Head of caudate nucleus (tissue), 42 donors: ENCODE data around the gene PGAP1.

Experiments
- DNase-seq, 42 donors: peaks; one replicate each; pipeline versions ENCODE4 v3.0.0 to v3.0.0-alpha.2; 2020 to 2021; ENCODE audit warnings: mixed read lengths in 7 of 42
- intact Hi-C: fragments of 100-400 bp; cut with DNase I; formaldehyde crosslinking; loops from one replicate; pipeline ENCODE4 v1.15.0; 2022

The PGAP1 gene

GRCh38 chr2:196926562-196927375 lies at the start of gene PGAP1:
PGAP1 (minus strand) TSS chr2:196926707; CDS start chr2:196926616, 91 bp downstream.
- DNase-seq: peak; percentile 73 to 95 (median 90)
- intact Hi-C loops: loop anchor here (10.0 kb wide), 2 partner anchors 58 to 148 kb away; no protein-coding TSS in a partner anchor

- intact Hi-C loops: no loop called here
- no peak for DNase-seq
Observed at GRCh38 chr2:196974970-196975369, 48.5 kb upstream of the PGAP1 start.

- intact Hi-C loops: no loop called here
- DNase-seq: no peak
Observed at GRCh38 chr2:196971574-196972279, 45.2 kb upstream of the PGAP1 start.

GRCh38 chr2:196970099-196970498 lies 43.6 kb upstream of the PGAP1 start:
- intact Hi-C loops: no loop called here
- no peak for DNase-seq

GRCh38 chr2:196968516-196968915 lies 42.0 kb upstream of the PGAP1 start:
- no peak for DNase-seq
- intact Hi-C loops: no loop called here

- intact Hi-C loops: no loop called here
Observed at GRCh38 chr2:196967775-196968174, 41.3 kb upstream of the PGAP1 start.

GRCh38 chr2:196967116-196967515 lies 40.6 kb upstream of the PGAP1 start:
- DNase-seq: peak in 6 of 42 donors; percentile 9 to 41 (median 17)
- intact Hi-C loops: no loop called here

More at GRCh38 chr2:196967775-196968174, 41.3 kb upstream of the PGAP1 start:
- no peak for DNase-seq

GRCh38 chr2:196966061-196966460 lies 39.6 kb upstream of the PGAP1 start:
- no peak for DNase-seq
- intact Hi-C loops: no loop called here

- DNase-seq: no peak
- intact Hi-C loops: no loop called here
Observed at GRCh38 chr2:196965651-196966050, 39.1 kb upstream of the PGAP1 start.

- intact Hi-C loops: no loop called here
- DNase-seq: no peak
Observed at GRCh38 chr2:196963961-196964360, 37.5 kb upstream of the PGAP1 start.

GRCh38 chr2:196963043-196963442 lies 36.5 kb upstream of the PGAP1 start:
- intact Hi-C loops: no loop called here
- DNase-seq: no peak

GRCh38 chr2:196962325-196962724 lies 35.8 kb upstream of the PGAP1 start:
- DNase-seq: no peak
- intact Hi-C loops: no loop called here

- no peak for DNase-seq
- intact Hi-C loops: no loop called here
Observed at GRCh38 chr2:196961889-196962288, 35.4 kb upstream of the PGAP1 start.

GRCh38 chr2:196959734-196960338 lies 33.3 kb upstream of the PGAP1 start:
- DNase-seq: no peak
- intact Hi-C loops: no loop called here

- intact Hi-C loops: no loop called here
Observed at GRCh38 chr2:196959281-196959680, 32.8 kb upstream of the PGAP1 start.

GRCh38 chr2:196957881-196958525 lies 31.5 kb upstream of the PGAP1 start:
- intact Hi-C loops: no loop called here
- DNase-seq: no peak

More at GRCh38 chr2:196959281-196959680, 32.8 kb upstream of the PGAP1 start:
- DNase-seq: no peak

GRCh38 chr2:196957442-196957841 lies 30.9 kb upstream of the PGAP1 start:
- intact Hi-C loops: no loop called here
- DNase-seq: no peak

- intact Hi-C loops: no loop called here
- DNase-seq: no peak
Observed at GRCh38 chr2:196956069-196956468, 29.6 kb upstream of the PGAP1 start.

- intact Hi-C loops: no loop called here
- no peak for DNase-seq
Observed at GRCh38 chr2:196955036-196955435, 28.5 kb upstream of the PGAP1 start.

GRCh38 chr2:196954001-196954400 lies 27.5 kb upstream of the PGAP1 start:
- intact Hi-C loops: no loop called here
- no peak for DNase-seq
